Measurements from ENCODE around the gene NSG1. TPM values are rescaled to one million over a fixed set of nuclear protein-coding genes. Genes with fewer than 3 reads are reported as not detected.
A peak's percentile ranks its signal among the peaks of the same experiment; 100 is the strongest.

NSG1 gene
- total RNA-seq, 2 experiments from 2014 or later: 10.3 to 10.4 TPM

DNA sequence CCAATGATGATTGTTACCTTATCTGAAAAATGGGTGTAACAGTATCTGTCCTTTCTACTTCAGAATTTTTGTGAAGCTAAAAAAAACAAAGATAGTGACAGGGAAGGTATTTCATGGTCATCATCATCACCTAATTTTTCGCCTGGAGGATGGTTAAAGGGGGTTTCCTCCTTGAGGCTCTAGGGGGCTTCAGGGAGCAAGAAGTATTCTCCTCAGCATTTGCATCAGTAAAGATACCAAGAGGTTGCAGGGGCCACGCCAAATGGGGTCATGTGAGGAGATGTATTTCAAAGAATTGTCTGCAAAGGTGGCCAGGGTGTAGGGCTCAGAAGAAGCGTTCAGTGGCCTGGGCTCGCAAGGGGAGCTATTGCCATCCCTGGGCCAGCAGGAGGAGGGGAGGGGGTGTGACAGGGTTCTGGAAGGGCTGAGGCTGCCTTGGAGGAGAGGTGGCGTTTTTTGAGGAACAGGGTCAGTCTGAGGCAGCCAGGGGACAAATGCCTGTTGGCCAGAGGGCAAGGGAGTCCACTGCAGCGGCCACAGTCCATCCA is 7.3 kb upstream of the NSG1 start:
- H3K4me1 ChIP-seq (ENCODE audit: insufficient read depth, low read length): no peaks in the 10 kb centered on the region
- H3K36me3 ChIP-seq (ENCODE audit: insufficient read depth, low read length): no peaks in the 10 kb centered on the region
- peaks cover 0 to under 1% of the 10 kb centered on the region in 2 experiments for H3K27me3 ChIP-seq (ENCODE audit: control insufficient read depth in 1 of 2, insufficient read depth in 2 of 2, low read length in 2 of 2)
- no peak overlapping the region for H3K27ac ChIP-seq (ENCODE audit: low read depth in 1 of 2, low read length in 2 of 2)
- no peaks in the 10 kb centered on the region for H3K9me3 ChIP-seq (ENCODE audit: control insufficient read depth in 1 of 2, insufficient read depth in 1 of 2, low read length in 2 of 2)
- TF ChIP-seq CTCF (IDR thresholded peaks at IDR 0.05): no peak
- no peaks in the 10 kb centered on the region for H3K9me3 Mint-ChIP-seq
- no peaks in the 10 kb centered on the region for H3K4me1 Mint-ChIP-seq (ENCODE audit: low read depth)
- no peak overlapping the region for H3K4me3 ChIP-seq (ENCODE audit: low read length)
- no peak overlapping the region for H3K4me3 Mint-ChIP-seq
- CTCF ChIA-PET: no interaction called here
- intact Hi-C loops (cut with DNase I, micrococcal nuclease): no loop called here
- H3K36me3 Mint-ChIP-seq (ENCODE audit: low read depth): no peaks in the 10 kb centered on the region
- POLR2A ChIA-PET: no interaction called here
- DNase-seq (no peak), ATAC-seq (ENCODE audit: poor library complexity) (no peak)
- H3K27me3 Mint-ChIP-seq: peaks cover 21% of the 10 kb centered on the region
- H3K27ac Mint-ChIP-seq: no peak overlapping the region

- H3K9me3 Mint-ChIP-seq: no peaks in the 10 kb centered on the region
- peaks cover 20% of the 10 kb centered on the region for H3K4me1 ChIP-seq (ENCODE audit: insufficient read depth, low read length)
- no peak for TF ChIP-seq CTCF (IDR thresholded peaks at IDR 0.05)
- H3K4me3 Mint-ChIP-seq: peak overlapping the region; percentile 58
- H3K36me3 Mint-ChIP-seq (ENCODE audit: low read depth): no peaks in the 10 kb centered on the region
- no peak overlapping the region for H3K4me3 ChIP-seq (ENCODE audit: low read length)
- H3K27ac Mint-ChIP-seq: no peak overlapping the region
- no peak for ATAC-seq (ENCODE audit: poor library complexity)
- no peaks in the 10 kb centered on the region for H3K36me3 ChIP-seq (ENCODE audit: insufficient read depth, low read length)
- intact Hi-C loops (cut with DNase I, micrococcal nuclease): no loop called here
- POLR2A ChIA-PET: no interaction called here
- CTCF ChIA-PET: no interaction called here
- DNase-seq: no peak
- H3K4me1 Mint-ChIP-seq (ENCODE audit: low read depth): peaks cover 13% of the 10 kb centered on the region
- peaks cover 3 to 11% of the 10 kb centered on the region in 2 experiments for H3K27me3 ChIP-seq (ENCODE audit: control insufficient read depth in 1 of 2, insufficient read depth in 2 of 2, low read length in 2 of 2)
- no peaks in the 10 kb centered on the region for H3K9me3 ChIP-seq (ENCODE audit: control insufficient read depth in 1 of 2, insufficient read depth in 1 of 2, low read length in 2 of 2)
- H3K27me3 Mint-ChIP-seq: peaks cover 26% of the 10 kb centered on the region
- H3K27ac ChIP-seq (ENCODE audit: low read depth in 1 of 2, low read length in 2 of 2): no peak overlapping the region
Measured at GRCh38 chr4:4383085-4383484, 3.8 kb upstream of the NSG1 start.

GRCh38 chr4:4384837-4385236 is 2.1 kb upstream of the NSG1 start:
- H3K27me3 ChIP-seq (ENCODE audit: control insufficient read depth in 1 of 2, insufficient read depth in 2 of 2, low read length in 2 of 2): peaks cover 3 to 15% of the 10 kb centered on the region in 2 experiments
- peaks cover 25% of the 10 kb centered on the region for H3K4me1 ChIP-seq (ENCODE audit: insufficient read depth, low read length)
- peaks cover 19% of the 10 kb centered on the region for H3K27me3 Mint-ChIP-seq
- intact Hi-C loops (cut with DNase I, micrococcal nuclease): no loop called here
- DNase-seq: peak in 3 of 14 experiments; percentile 13 to 33 (median 31)
- CTCF ChIA-PET: interaction anchor here (1.6 kb wide), 1 partner anchor 46 kb away, joined by 4 read pairs; no protein-coding TSS in a partner anchor
- TF ChIP-seq CTCF (IDR thresholded peaks at IDR 0.05): peak; percentile 8
- H3K9me3 Mint-ChIP-seq: no peaks in the 10 kb centered on the region
- H3K4me1 Mint-ChIP-seq (ENCODE audit: low read depth): peaks cover 17% of the 10 kb centered on the region
- no peak overlapping the region for H3K4me3 ChIP-seq (ENCODE audit: low read length)
- no peak overlapping the region for H3K27ac Mint-ChIP-seq
- H3K4me3 Mint-ChIP-seq: peak overlapping the region; percentile 90
- ATAC-seq (ENCODE audit: poor library complexity): no peak
- H3K27ac ChIP-seq (ENCODE audit: low read depth in 1 of 2, low read length in 2 of 2): no peak overlapping the region
- H3K9me3 ChIP-seq (ENCODE audit: control insufficient read depth in 1 of 2, insufficient read depth in 1 of 2, low read length in 2 of 2): no peaks in the 10 kb centered on the region
- no peaks in the 10 kb centered on the region for H3K36me3 ChIP-seq (ENCODE audit: insufficient read depth, low read length)
- peaks cover 4% of the 10 kb centered on the region for H3K36me3 Mint-ChIP-seq (ENCODE audit: low read depth)
- POLR2A ChIA-PET: no interaction called here

All from CD4-positive, alpha-beta T cell (primary cell).